Lung (tissue), 12 donors: ENCODE results near the gene GALNT5. TPM values are rescaled to one million over a fixed set of nuclear protein-coding genes. Genes with fewer than 3 reads are reported as not detected.

Experiments used
- ATAC-seq: fragments of 200-7000 bp; cut with Tn5 transposase; one replicate; pipeline ENCODE4 v1.9.1; 2020; ENCODE audit warnings: moderate number of reproducible peaks; ENCODE audit not compliant: insufficient read depth, low FRiP score
- DNase-seq, 3 donors: peaks; one replicate each; pipeline ENCODE4 v3.0.0-alpha.2; 2013 to 2017
- H3K27ac ChIP-seq, 2 donors: one replicate each; pipeline ENCODE4 v1.5.1; 2013; ENCODE audit warnings: mild to moderate bottlenecking in 2 of 2, moderate library complexity in 2 of 2, control low read depth in 1 of 2, inconsistent platforms in 1 of 2, low read depth in 1 of 2, low read length in 1 of 2
- H3K27me3 ChIP-seq, 3 donors: one replicate each; pipeline ENCODE4 v1.5.1; 2013; ENCODE audit warnings: low read length in 2 of 3; ENCODE audit not compliant: control insufficient read depth in 3 of 3, insufficient read depth in 3 of 3
- H3K36me3 ChIP-seq, 4 donors: one replicate each; pipeline ENCODE4 v1.5.1; 2013; ENCODE audit warnings: low read length in 4 of 4, mild to moderate bottlenecking in 1 of 4, moderate library complexity in 1 of 4; ENCODE audit not compliant: control insufficient read depth in 4 of 4, insufficient read depth in 4 of 4
- H3K4me1 ChIP-seq, 5 donors: one replicate each; pipeline ENCODE4 v1.5.1; 2013; ENCODE audit warnings: low read length in 5 of 5, mild to moderate bottlenecking in 2 of 5, moderate library complexity in 1 of 5; ENCODE audit not compliant: control insufficient read depth in 5 of 5, insufficient read depth in 5 of 5
- H3K4me3 ChIP-seq: one replicate; pipeline ENCODE4 v1.5.1; 2013; ENCODE audit warnings: mild to moderate bottlenecking, control low read depth, moderate library complexity
- H3K9ac ChIP-seq, 2 donors: one replicate each; pipeline ENCODE4 v1.5.1; 2013; ENCODE audit warnings: low read length in 2 of 2, control low read depth in 1 of 2; ENCODE audit not compliant: insufficient read depth in 1 of 2
- H3K9me3 ChIP-seq, 4 donors: one replicate each; pipeline ENCODE4 v1.5.1; 2013; ENCODE audit warnings: low read length in 3 of 4, mild to moderate bottlenecking in 1 of 4, moderate library complexity in 1 of 4; ENCODE audit not compliant: control insufficient read depth in 4 of 4, insufficient read depth in 3 of 4
- WGBS, 2 donors: extraction: QIAGEN DNeasy Blood & Tissue Kit; methylation state at CpG; one replicate each; pipeline ENCODE4 v1.1.7; 2013; 5-methylcytosine and 5-hydroxymethylcytosine counted together
- polyA plus RNA-seq, 2 donors: library from polyadenylated mRNA; stranded (reverse); fragments of 200-250 nt; gene quantifications; one replicate each; pipeline ENCODE4 v1.2.1, GENCODE V29; 2013
- total RNA-seq, 2 donors: library from RNA; depleted of rRNA in 1 of 2; stranded (reverse); fragments of >200 nt in 1 of 2; gene quantifications; one replicate each; pipeline ENCODE4 v1.2.1, GENCODE V29; 2014 to 2021
- TF ChIP-seq, protein P1 (sequence below): IDR thresholded peaks from 2 replicates; pipeline ENCODE4 v1.5.1; 2012; ENCODE audit warnings: mild to moderate bottlenecking; ENCODE audit errors: control extremely low read depth, extremely low read depth
- donor health status: control.
- donor health status: control.
- donor health status: Bipolar disorder and iron deficiency.
- donor health status: healthy.
- donor health status: DM: yes; HTN: yes; CAD: no.

Gene GALNT5
- total and polyA plus RNA-seq, 4 donors: 3.8 to 35.9 (median 10.3) TPM

DNA sequence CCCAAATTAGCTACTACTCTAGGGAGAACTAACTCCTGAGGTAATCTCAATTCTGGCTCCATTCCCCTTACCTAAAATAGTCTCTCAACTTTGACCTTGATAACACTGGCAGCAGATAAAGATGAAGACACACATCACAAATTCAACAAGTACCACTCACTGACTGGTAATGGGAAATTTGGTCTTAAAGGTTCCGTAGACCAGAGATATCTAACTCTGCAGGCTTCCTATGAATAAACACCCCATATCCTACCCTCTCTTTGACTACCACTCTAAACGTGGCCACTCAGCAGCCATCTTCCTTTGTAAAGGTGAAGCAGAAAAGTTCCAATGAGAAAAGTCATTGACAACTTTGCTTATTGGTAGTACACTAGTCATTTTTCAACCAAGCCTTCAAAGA, 38.6 kb upstream of the GALNT5 start:
- Histone ChIP-seq H3K27me3 (no peaks in the 10 kb centered on the region), H3K4me1 (no peaks in the 10 kb centered on the region), H3K4me3 (no peak overlapping the region), H3K36me3 (no peaks in the 10 kb centered on the region), H3K9me3 (no peaks in the 10 kb centered on the region), H3K27ac (no peak overlapping the region), H3K9ac (no peak overlapping the region)
- TF ChIP-seq, protein P1, sequence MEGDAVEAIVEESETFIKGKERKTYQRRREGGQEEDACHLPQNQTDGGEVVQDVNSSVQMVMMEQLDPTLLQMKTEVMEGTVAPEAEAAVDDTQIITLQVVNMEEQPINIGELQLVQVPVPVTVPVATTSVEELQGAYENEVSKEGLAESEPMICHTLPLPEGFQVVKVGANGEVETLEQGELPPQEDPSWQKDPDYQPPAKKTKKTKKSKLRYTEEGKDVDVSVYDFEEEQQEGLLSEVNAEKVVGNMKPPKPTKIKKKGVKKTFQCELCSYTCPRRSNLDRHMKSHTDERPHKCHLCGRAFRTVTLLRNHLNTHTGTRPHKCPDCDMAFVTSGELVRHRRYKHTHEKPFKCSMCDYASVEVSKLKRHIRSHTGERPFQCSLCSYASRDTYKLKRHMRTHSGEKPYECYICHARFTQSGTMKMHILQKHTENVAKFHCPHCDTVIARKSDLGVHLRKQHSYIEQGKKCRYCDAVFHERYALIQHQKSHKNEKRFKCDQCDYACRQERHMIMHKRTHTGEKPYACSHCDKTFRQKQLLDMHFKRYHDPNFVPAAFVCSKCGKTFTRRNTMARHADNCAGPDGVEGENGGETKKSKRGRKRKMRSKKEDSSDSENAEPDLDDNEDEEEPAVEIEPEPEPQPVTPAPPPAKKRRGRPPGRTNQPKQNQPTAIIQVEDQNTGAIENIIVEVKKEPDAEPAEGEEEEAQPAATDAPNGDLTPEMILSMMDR: no peak
- 66 to 72% methylated on average over 2 of the region's 2 CpGs for WGBS, 2 donors
- no peak for ATAC-seq
- no peak for DNase-seq

DNA sequence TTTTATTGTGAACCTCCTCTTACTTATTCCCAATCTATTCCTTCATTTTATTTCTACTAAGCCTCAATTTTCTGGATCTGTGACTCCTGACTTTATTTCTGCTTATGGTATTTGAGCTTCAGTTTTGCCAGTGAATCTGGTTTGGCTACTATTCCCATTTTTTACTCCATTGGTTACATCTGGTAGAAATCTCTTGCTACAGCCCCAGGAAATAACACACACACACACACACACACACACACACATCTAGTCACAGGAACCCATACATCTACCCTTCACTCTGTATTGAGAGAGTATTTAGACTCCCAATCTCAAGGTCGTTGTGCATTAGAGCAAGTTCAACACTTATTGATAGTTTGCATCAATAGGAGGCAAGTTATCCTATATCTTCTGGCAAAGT, 37.0 kb upstream of the GALNT5 start:
- Histone ChIP-seq H3K9me3 (no peaks in the 10 kb centered on the region), H3K9ac (no peak overlapping the region), H3K27me3 (no peaks in the 10 kb centered on the region), H3K4me1 (no peaks in the 10 kb centered on the region), H3K27ac (no peak overlapping the region), H3K36me3 (no peaks in the 10 kb centered on the region), H3K4me3 (no peak overlapping the region)
- 67 to 74% methylated on average over 1 of the region's 1 CpG for WGBS, 2 donors
- no peak for ATAC-seq
- DNase-seq: no peak
- TF ChIP-seq, protein P1: no peak

GRCh38 chr2:157221394-157221988, 36.0 kb upstream of the GALNT5 start:
- H3K4me1 ChIP-seq: no peaks in the 10 kb centered on the region
- 59 to 80% methylated on average over 2 of the region's 2 CpGs for WGBS, 2 donors
- no peak for ATAC-seq
- no peak overlapping the region for H3K4me3 ChIP-seq
- H3K27ac ChIP-seq: no peak overlapping the region
- H3K36me3 ChIP-seq: no peaks in the 10 kb centered on the region
- no peaks in the 10 kb centered on the region for H3K27me3 ChIP-seq
- H3K9me3 ChIP-seq: no peaks in the 10 kb centered on the region
- DNase-seq: no peak
- no peak overlapping the region for H3K9ac ChIP-seq
- TF ChIP-seq, protein P1: no peak
